GM12873 (cell line): ENCODE measurements around the gene HJV.
A peak's percentile ranks its signal among the peaks of the same experiment; 100 is the strongest.

Experiments used
- CTCF ChIP-seq: IDR thresholded peaks from 2 replicates; pipeline ENCODE4 v1.5.1; 2012; ENCODE audit warnings: low read depth, mild to moderate bottlenecking, moderate library complexity, low read length, control low read depth; ENCODE audit not compliant: insufficient read depth; ENCODE audit errors: missing control alignments

Gene HJV

GRCh38 chr1:146020058-146021049 is 1.2 kb downstream of the HJV start:
- no peak for TF ChIP-seq CTCF

GRCh38 chr1:146019231-146020057 is 2.1 kb downstream of the HJV start:
- TF ChIP-seq CTCF = no peak

- TF ChIP-seq CTCF = no peak
Measured at GRCh38 chr1:146016891-146017290, 4.6 kb downstream of the HJV start.

GRCh38 chr1:146013559-146013922 is 8.0 kb downstream of the HJV start:
- no peak for TF ChIP-seq CTCF

- TF ChIP-seq CTCF = peak; percentile 67
Measured at GRCh38 chr1:146012703-146013558, 8.6 kb downstream of the HJV start.

GRCh38 chr1:146010126-146010738 is 11.3 kb downstream of the HJV start:
- no peak for TF ChIP-seq CTCF
